Ishikawa (cell line): Measurements from ENCODE around the gene RFNG.

ENCODE experiments used
- CEBPB ChIP-seq: IDR thresholded peaks from 2 replicates; pipeline ENCODE4 v1.6.1; 2012
- CREB1 ChIP-seq: IDR thresholded peaks from 2 replicates; pipeline ENCODE4 v1.6.1; 2012; ENCODE audit warnings: low read depth
- EP300 ChIP-seq: IDR thresholded peaks from 2 replicates; pipeline ENCODE4 v1.6.1; 2012; ENCODE audit warnings: borderline replicate concordance
- FOXM1 ChIP-seq: IDR thresholded peaks from 2 replicates; pipeline ENCODE4 v1.6.1; 2012; ENCODE audit warnings: low read depth, borderline replicate concordance
- MAX ChIP-seq: IDR thresholded peaks from 2 replicates; pipeline ENCODE4 v1.6.1; 2012
- NFIC ChIP-seq: IDR thresholded peaks from 2 replicates; pipeline ENCODE4 v1.6.1; 2012
- RAD21 ChIP-seq: IDR thresholded peaks from 2 replicates; pipeline ENCODE4 v1.6.1; 2012; ENCODE audit warnings: low read depth
- REST ChIP-seq: IDR thresholded peaks from 2 replicates; pipeline ENCODE4 v1.6.1; 2012; ENCODE audit warnings: low read depth, mild to moderate bottlenecking
- TAF1 ChIP-seq: IDR thresholded peaks from 2 replicates; pipeline ENCODE4 v1.6.1; 2012; ENCODE audit warnings: low read depth, mild to moderate bottlenecking
- TEAD4 ChIP-seq: IDR thresholded peaks from 2 replicates; pipeline ENCODE4 v1.6.1; 2012
- USF1 ChIP-seq: IDR thresholded peaks from 2 replicates; pipeline ENCODE4 v1.6.1; 2012
- YY1 ChIP-seq: IDR thresholded peaks from 2 replicates; pipeline ENCODE4 v1.6.1; 2012; ENCODE audit warnings: low read depth
- ZBTB7A ChIP-seq: IDR thresholded peaks from 2 replicates; pipeline ENCODE4 v1.6.1; 2012; ENCODE audit warnings: low read depth

- TF ChIP-seq TEAD4 = no peak
- TF ChIP-seq MAX = no peak
- no peak for TF ChIP-seq USF1
- no peak for TF ChIP-seq YY1
- TF ChIP-seq REST = no peak
- TF ChIP-seq NFIC = 0 out of 2 replicates have a peak, but pooled peaks have one; percentile 19
- TF ChIP-seq CREB1 = no peak
- no peak for TF ChIP-seq CEBPB
- TF ChIP-seq EP300 = no peak
- no peak for TF ChIP-seq RAD21
- no peak for TF ChIP-seq FOXM1
- TF ChIP-seq TAF1 = no peak
- TF ChIP-seq ZBTB7A = no peak
These were observed 11.8 kb downstream of the RFNG start for GRCh38 chr17:82039695-82040299.
